CD4-positive, alpha-beta T cell (primary cell): ENCODE data around the gene TSPAN1. TPM values are rescaled to one million over a fixed set of nuclear protein-coding genes. Genes with fewer than 3 reads are reported as not detected.
A peak's percentile ranks its signal among the peaks of the same experiment; 100 is the strongest.

Experiments used
- ATAC-seq: fragments of 200-7000 bp; cut with Tn5 transposase; one replicate; pipeline ENCODE4 v1.10.0; 2022; ENCODE audit warnings: mild to moderate bottlenecking; ENCODE audit not compliant: poor library complexity
- CTCF ChIA-PET: fragments of 350-600 bp; sonication (Branson Sonifier 250); formaldehyde crosslinking; loops from one replicate; lab custom pipeline; 2021; ENCODE audit warnings: antibody characterized with exemption, inconsistent platforms; lab: Charles Lee
- POLR2A ChIA-PET: fragments of 350-600 bp; sonication (Branson Sonifier 250); formaldehyde crosslinking; loops from one replicate; lab custom pipeline; 2021; ENCODE audit warnings: antibody characterized with exemption, inconsistent platforms; lab: Charles Lee
- DNase-seq, 14 experiments: peaks; one replicate each; pipeline ENCODE4 v3.0.0-alpha.2; 2013 to 2020; ENCODE audit warnings: mixed read lengths in 2 of 14
- H3K27ac ChIP-seq, 2 donors: one replicate each; pipeline versions ENCODE4 v1.5.1 to v1.7.0; 2013; ENCODE audit warnings: low read length in 2 of 2, low read depth in 1 of 2, mild to moderate bottlenecking in 1 of 2
- H3K27me3 ChIP-seq, 2 experiments: 1 replicate in 1 of 2; 2 replicates in 1 of 2; pipeline versions ENCODE4 v1.6.1 to v1.7.0; 2013; ENCODE audit warnings: low read length in 2 of 2, control low read depth in 1 of 2, mild to moderate bottlenecking in 1 of 2, moderate library complexity in 1 of 2; ENCODE audit not compliant: insufficient read depth in 2 of 2, control insufficient read depth in 1 of 2
- H3K36me3 ChIP-seq: one replicate; pipeline ENCODE4 v1.6.1; 2013; ENCODE audit warnings: low read length, control low read depth; ENCODE audit not compliant: insufficient read depth
- H3K4me1 ChIP-seq: one replicate; pipeline ENCODE4 v1.6.1; 2013; ENCODE audit warnings: low read length, control low read depth; ENCODE audit not compliant: insufficient read depth
- H3K4me3 ChIP-seq: one replicate; pipeline ENCODE4 v1.5.1; 2013; ENCODE audit warnings: mild to moderate bottlenecking, low read length, moderate library complexity
- H3K9me3 ChIP-seq, 2 experiments: 1 replicate in 1 of 2; 2 replicates in 1 of 2; pipeline versions ENCODE4 v1.6.1 to v1.7.0; 2013; ENCODE audit warnings: low read length in 2 of 2, mild to moderate bottlenecking in 2 of 2, control low read depth in 1 of 2, moderate library complexity in 1 of 2; ENCODE audit not compliant: control insufficient read depth in 1 of 2, insufficient read depth in 1 of 2
- H3K27ac Mint-ChIP-seq: one replicate; pipeline ENCODE4 v1.8.0; 2020; ENCODE audit warnings: mixed read lengths
- H3K27me3 Mint-ChIP-seq: one replicate; pipeline ENCODE4 v1.8.0; 2021; ENCODE audit warnings: mixed read lengths
- H3K36me3 Mint-ChIP-seq: one replicate; pipeline ENCODE4 v1.8.0; 2021; ENCODE audit warnings: low read depth, mixed read lengths
- H3K4me1 Mint-ChIP-seq: one replicate; pipeline ENCODE4 v1.8.0; 2021; ENCODE audit warnings: low read depth, mixed read lengths
- H3K4me3 Mint-ChIP-seq: one replicate; pipeline ENCODE4 v1.8.0; 2020; ENCODE audit warnings: mild to moderate bottlenecking, mixed read lengths
- H3K9me3 Mint-ChIP-seq: one replicate; pipeline ENCODE4 v1.8.0; 2020; ENCODE audit warnings: mixed read lengths
- intact Hi-C, 2 experiments: fragments of 100-400 bp; cut with DNase I in 1 of 2; cut with micrococcal nuclease in 1 of 2; formaldehyde crosslinking; loops; one replicate each; pipeline versions ENCODE4 v1.15.1 to v1.9.0; 2023 to 2025; cut with DNase I, micrococcal nuclease
- total RNA-seq, 174 experiments: library from RNA in 2 of 174; stranded (reverse) in 2 of 174; gene quantifications; one replicate each; pipeline ENCODE4 v1.2.3 and lab custom pipeline; 2021 to 2026
- TF ChIP-seq, protein P1 (sequence below): fragments of 200-600 bp; IDR thresholded peaks from one replicate; pipeline ENCODE4 v1.8.0; 2022; ENCODE audit warnings: antibody characterized with exemption, mild to moderate bottlenecking

TSPAN1 gene
- total RNA-seq, 2 experiments from 2014 or later: not detected

DNA sequence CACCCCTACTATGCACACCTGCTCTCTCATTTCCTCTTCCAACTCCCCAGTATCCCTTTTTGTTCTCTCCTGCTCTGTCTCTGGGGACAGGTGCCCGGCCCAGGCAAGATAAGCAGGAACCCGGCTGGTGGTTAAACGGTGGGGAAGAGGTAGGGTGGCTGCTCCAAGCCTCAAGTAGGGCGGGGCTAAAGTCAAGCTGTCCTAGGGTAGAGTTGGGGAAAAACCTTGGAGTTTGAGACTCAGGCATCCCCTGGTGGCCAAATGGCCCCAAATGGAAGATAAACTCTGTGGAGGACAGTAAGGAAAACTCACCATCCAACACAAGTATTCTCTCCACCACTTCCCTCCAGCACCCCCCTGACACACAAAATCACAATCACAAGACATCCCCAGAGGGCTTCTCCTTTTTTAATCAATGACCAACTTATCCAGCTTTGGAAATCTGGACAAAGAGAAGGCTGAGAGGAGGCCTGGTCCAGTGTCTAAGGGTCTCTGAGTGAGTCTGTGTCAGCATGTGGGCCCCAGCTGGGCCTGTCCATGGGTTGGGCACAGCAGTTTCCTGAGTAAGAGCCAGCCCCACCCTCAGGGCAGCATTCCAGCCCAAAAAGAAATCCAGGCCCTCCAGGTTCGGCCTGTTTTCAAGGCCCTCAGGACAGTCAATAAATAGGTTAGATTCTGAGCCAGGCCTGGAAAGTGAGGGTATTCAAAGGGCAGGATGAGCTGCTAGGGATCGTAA is 13.6 kb downstream of the TSPAN1 start:
- CTCF ChIA-PET: no interaction called here
- no peak overlapping the region for H3K4me3 Mint-ChIP-seq
- POLR2A ChIA-PET: no interaction called here

DNA sequence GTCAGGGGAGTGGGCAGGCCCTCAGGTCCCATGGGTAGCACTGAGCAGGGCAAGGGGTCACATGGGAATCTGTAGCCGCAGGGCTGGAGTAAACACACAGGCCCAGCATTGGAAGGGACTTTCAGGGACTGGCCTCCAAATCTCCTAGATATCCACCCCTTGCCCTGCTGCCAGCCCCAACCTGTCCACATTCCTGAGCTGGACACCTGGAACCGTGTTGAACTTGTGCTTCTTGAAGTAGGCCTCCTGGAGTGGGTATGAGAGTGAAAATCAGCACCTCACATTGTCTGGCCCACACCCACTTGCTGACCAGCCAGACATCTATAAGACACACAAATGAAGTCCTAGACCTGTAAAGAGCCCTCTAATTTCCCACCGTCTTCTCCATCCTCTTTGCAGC is 15.7 kb downstream of the TSPAN1 start:
- POLR2A ChIA-PET: no interaction called here

More for the DNA sequence above, 13.6 kb downstream of the TSPAN1 start:
- Histone ChIP-seq H3K9me3 (no peaks in the 10 kb centered on the region), H3K27ac (no peak overlapping the region), H3K36me3 (peaks cover 48% of the 10 kb centered on the region), H3K27me3 (no peaks in the 10 kb centered on the region), H3K4me1 (peaks cover 6% of the 10 kb centered on the region), H3K4me3 (no peak overlapping the region)
- Mint-ChIP-seq H3K27me3 (no peaks in the 10 kb centered on the region), H3K36me3 (peaks cover 49% of the 10 kb centered on the region), H3K9me3 (no peaks in the 10 kb centered on the region), H3K27ac (peak overlapping the region; percentile 37), H3K4me1 (peaks cover 11% of the 10 kb centered on the region)
- ATAC-seq: no peak
- TF ChIP-seq, protein P1, sequence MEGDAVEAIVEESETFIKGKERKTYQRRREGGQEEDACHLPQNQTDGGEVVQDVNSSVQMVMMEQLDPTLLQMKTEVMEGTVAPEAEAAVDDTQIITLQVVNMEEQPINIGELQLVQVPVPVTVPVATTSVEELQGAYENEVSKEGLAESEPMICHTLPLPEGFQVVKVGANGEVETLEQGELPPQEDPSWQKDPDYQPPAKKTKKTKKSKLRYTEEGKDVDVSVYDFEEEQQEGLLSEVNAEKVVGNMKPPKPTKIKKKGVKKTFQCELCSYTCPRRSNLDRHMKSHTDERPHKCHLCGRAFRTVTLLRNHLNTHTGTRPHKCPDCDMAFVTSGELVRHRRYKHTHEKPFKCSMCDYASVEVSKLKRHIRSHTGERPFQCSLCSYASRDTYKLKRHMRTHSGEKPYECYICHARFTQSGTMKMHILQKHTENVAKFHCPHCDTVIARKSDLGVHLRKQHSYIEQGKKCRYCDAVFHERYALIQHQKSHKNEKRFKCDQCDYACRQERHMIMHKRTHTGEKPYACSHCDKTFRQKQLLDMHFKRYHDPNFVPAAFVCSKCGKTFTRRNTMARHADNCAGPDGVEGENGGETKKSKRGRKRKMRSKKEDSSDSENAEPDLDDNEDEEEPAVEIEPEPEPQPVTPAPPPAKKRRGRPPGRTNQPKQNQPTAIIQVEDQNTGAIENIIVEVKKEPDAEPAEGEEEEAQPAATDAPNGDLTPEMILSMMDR: no peak
- no peak for DNase-seq
- intact Hi-C loops: no loop called here

DNA sequence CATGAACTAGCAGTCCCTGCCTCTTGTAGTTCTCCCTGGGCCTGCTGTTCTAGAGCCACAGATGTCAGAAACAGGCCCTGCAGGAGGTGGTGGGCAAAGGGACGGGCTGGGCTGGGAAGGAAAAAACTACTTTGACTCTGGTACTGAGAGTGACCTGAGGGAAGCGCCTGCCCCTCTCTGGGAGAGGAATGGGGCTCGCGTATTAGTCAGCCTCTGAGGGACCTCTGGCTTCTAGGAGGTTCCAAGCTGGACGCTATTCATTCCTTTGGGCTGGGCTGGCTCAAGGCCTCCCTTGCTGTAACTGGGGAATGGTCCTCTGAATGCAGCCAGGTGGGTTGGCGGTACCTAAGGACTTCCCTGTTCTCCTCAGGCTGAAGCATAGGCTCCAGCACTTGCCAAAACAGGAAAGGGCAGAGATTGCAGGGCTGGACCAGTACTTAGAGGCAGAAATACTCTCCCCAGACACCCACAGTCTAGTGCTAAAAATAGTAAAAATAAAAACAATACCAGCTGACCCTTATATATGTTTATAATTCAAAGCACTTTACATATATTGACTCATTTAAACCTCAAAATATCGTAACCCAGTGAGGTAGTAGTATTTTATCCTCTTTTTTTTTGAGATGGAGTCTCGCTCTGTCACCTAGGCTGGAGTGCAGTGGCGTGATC is 16.3 kb downstream of the TSPAN1 start:
- no peaks in the 10 kb centered on the region for H3K9me3 ChIP-seq
- Mint-ChIP-seq H3K9me3 (no peaks in the 10 kb centered on the region), H3K36me3 (peaks cover 72% of the 10 kb centered on the region), H3K4me1 (peaks cover 3% of the 10 kb centered on the region), H3K27me3 (no peaks in the 10 kb centered on the region), H3K4me3 (no peak overlapping the region), H3K27ac (no peak overlapping the region)
- no peaks in the 10 kb centered on the region for H3K27me3 ChIP-seq
- ChIA-PET POLR2A (no interaction called here), CTCF (no interaction called here)
- TF ChIP-seq, protein P1: no peak
- H3K4me1 ChIP-seq: no peaks in the 10 kb centered on the region
- intact Hi-C loops: loop anchor here in 1 of 2 experiments (10.0 kb wide), 1 partner anchor 1836 kb away; the partner anchor contains the start of gene ERI3
- ATAC-seq (no peak), DNase-seq (no peak)
- peaks cover 70% of the 10 kb centered on the region for H3K36me3 ChIP-seq
- H3K27ac ChIP-seq: no peak overlapping the region
- H3K4me3 ChIP-seq: no peak overlapping the region

More for the DNA sequence above, 15.7 kb downstream of the TSPAN1 start:
- H3K9me3 Mint-ChIP-seq: no peaks in the 10 kb centered on the region
- H3K27ac ChIP-seq: no peak overlapping the region
- H3K4me1 ChIP-seq: no peaks in the 10 kb centered on the region
- peaks cover 68% of the 10 kb centered on the region for H3K36me3 Mint-ChIP-seq
- CTCF ChIA-PET: no interaction called here
- H3K27ac Mint-ChIP-seq: no peak overlapping the region
- TF ChIP-seq, protein P1: no peak
- H3K27me3 ChIP-seq: no peaks in the 10 kb centered on the region
- peaks cover under 1% of the 10 kb centered on the region for H3K4me1 Mint-ChIP-seq
- H3K9me3 ChIP-seq: no peaks in the 10 kb centered on the region
- H3K4me3 Mint-ChIP-seq: no peak overlapping the region
- H3K4me3 ChIP-seq: no peak overlapping the region
- H3K27me3 Mint-ChIP-seq: no peaks in the 10 kb centered on the region
- H3K36me3 ChIP-seq: peaks cover 67% of the 10 kb centered on the region
- intact Hi-C loops: loop anchor here in 1 of 2 experiments (10.0 kb wide), 1 partner anchor 1836 kb away; the partner anchor contains the start of gene ERI3
- DNase-seq: no peak
- no peak for ATAC-seq
